Activated CD4-positive, alpha-beta memory T cell treated with anti-CD3 and anti-CD28 coated beads, Interleukin-2, amount 10 ng/mL, durations not matched to agents 7 days and 5 days (primary cell): ENCODE data around the gene LYSMD3. TPM values are rescaled to one million over a fixed set of nuclear protein-coding genes. Genes with fewer than 3 reads are reported as not detected.
"Not testable (repeated sequence)": the region's sequence is repeated elsewhere in the genome, so short reads cannot be mapped to it uniquely, and the experiment has no call there.

Experiments used
- CTCF ChIA-PET: fragments of 350-600 bp; sonication (Branson Sonifier 250); formaldehyde crosslinking; loops from one replicate; lab custom pipeline; 2021; ENCODE audit warnings: antibody characterized with exemption, inconsistent platforms; lab: Charles Lee
- POLR2A ChIA-PET: fragments of 350-600 bp; sonication (Branson Sonifier 250); formaldehyde crosslinking; loops from one replicate; lab custom pipeline; 2021; ENCODE audit warnings: antibody characterized with exemption; lab: Charles Lee
- DNase-seq: peaks from one replicate; pipeline ENCODE4 v3.0.0-alpha.2; 2020
- H3K27ac Mint-ChIP-seq: one replicate; pipeline ENCODE4 v1.8.0; 2021; ENCODE audit warnings: mild to moderate bottlenecking, mixed read lengths
- H3K27me3 Mint-ChIP-seq: one replicate; pipeline ENCODE4 v1.8.0; 2021; ENCODE audit warnings: mixed read lengths
- H3K36me3 Mint-ChIP-seq: one replicate; pipeline ENCODE4 v1.8.0; 2021; ENCODE audit warnings: low read depth, mixed read lengths
- H3K4me1 Mint-ChIP-seq: one replicate; pipeline ENCODE4 v1.8.0; 2021; ENCODE audit warnings: mixed read lengths
- H3K4me3 Mint-ChIP-seq: one replicate; pipeline ENCODE4 v1.8.0; 2021; ENCODE audit warnings: mild to moderate bottlenecking, mixed read lengths
- H3K9me3 Mint-ChIP-seq: one replicate; pipeline ENCODE4 v1.8.0; 2021; ENCODE audit warnings: mixed read lengths
- total RNA-seq, 2 experiments: library from RNA; stranded (reverse); gene quantifications; one replicate each; pipeline ENCODE4 v1.2.3, GENCODE V29; 2021

LYSMD3 gene
- total RNA-seq, result 10 to 100 TPM; 20.6 to 22.5 TPM

- H3K27me3 Mint-ChIP-seq, result peaks cover 22% of the 10 kb centered on the region
- H3K9me3 Mint-ChIP-seq, result no peaks in the 10 kb centered on the region
- H3K4me3 Mint-ChIP-seq, result peak within 1 kb of the TSS; percentile 87
- ChIA-PET CTCF (interaction anchor here (0.8 to 3.7 kb wide), 14 partner anchors 9 to 264 kb away, joined by 3 to 54 read pairs (median 4); partner anchors contain the start of genes CETN3, MBLAC2 and POLR3G), POLR2A (interaction anchor here (1.2 to 3.7 kb wide), 5 partner anchors 55 to 851 kb away, joined by 3 to 37 read pairs (median 7); partner anchors contain the start of genes CETN3, MBLAC2 and POLR3G)
- DNase-seq, result peak; percentile 98
- peaks cover 16% of the 10 kb centered on the region for H3K36me3 Mint-ChIP-seq
- peak within 1 kb of the TSS; percentile 87 for H3K27ac Mint-ChIP-seq
- H3K4me1 Mint-ChIP-seq, result peaks cover 27% of the 10 kb centered on the region
Observed at GRCh38 chr5:90529194-90529938, at the start of gene LYSMD3. LYSMD3 (minus strand) TSS chr5:90529584; CDS start chr5:90525289, 4,295 bp downstream.

- H3K4me1 Mint-ChIP-seq, H3K9me3 Mint-ChIP-seq, CTCF ChIA-PET, H3K4me3 Mint-ChIP-seq, H3K27me3 Mint-ChIP-seq, POLR2A ChIA-PET, H3K36me3 Mint-ChIP-seq, H3K27ac Mint-ChIP-seq, DNase-seq: not testable (repeated sequence)
Observed at GRCh38 chr5:90576566-90576965, 47.2 kb upstream of the LYSMD3 start.

GRCh38 chr5:90575712-90576111 lies 46.3 kb upstream of the LYSMD3 start:
- Mint-ChIP-seq H3K27me3 (peaks cover 8% of the 10 kb centered on the region), H3K27ac (no peak overlapping the region), H3K4me1 (no peaks in the 10 kb centered on the region), H3K36me3 (no peaks in the 10 kb centered on the region), H3K4me3 (no peak overlapping the region), H3K9me3 (no peaks in the 10 kb centered on the region)
- no peak for DNase-seq
- CTCF ChIA-PET, result no interaction called here
- POLR2A ChIA-PET, result no interaction called here

- Mint-ChIP-seq H3K36me3 (no peaks in the 10 kb centered on the region), H3K4me1 (no peaks in the 10 kb centered on the region), H3K27me3 (peaks cover 16% of the 10 kb centered on the region), H3K4me3 (no peak overlapping the region), H3K27ac (no peak overlapping the region), H3K9me3 (no peaks in the 10 kb centered on the region)
- ChIA-PET CTCF (no interaction called here), POLR2A (no interaction called here)
- no peak for DNase-seq
Observed at GRCh38 chr5:90571147-90571773, 41.9 kb upstream of the LYSMD3 start.

GRCh38 chr5:90570034-90570433 lies 40.6 kb upstream of the LYSMD3 start:
- ChIA-PET POLR2A (no interaction called here), CTCF (no interaction called here)
- H3K9me3 Mint-ChIP-seq, result no peaks in the 10 kb centered on the region
- no peaks in the 10 kb centered on the region for H3K4me1 Mint-ChIP-seq
- H3K4me3 Mint-ChIP-seq, result no peak overlapping the region
- H3K27ac Mint-ChIP-seq, result no peak overlapping the region
- DNase-seq, result no peak
- H3K36me3 Mint-ChIP-seq, result no peaks in the 10 kb centered on the region
- peaks cover 16% of the 10 kb centered on the region for H3K27me3 Mint-ChIP-seq

- CTCF ChIA-PET, result no interaction called here
- Mint-ChIP-seq H3K36me3 (no peaks in the 10 kb centered on the region), H3K4me1 (no peaks in the 10 kb centered on the region), H3K27ac (no peak overlapping the region), H3K27me3 (peaks cover 18% of the 10 kb centered on the region), H3K4me3 (no peak overlapping the region), H3K9me3 (no peaks in the 10 kb centered on the region)
- POLR2A ChIA-PET, result no interaction called here
- no peak for DNase-seq
Observed at GRCh38 chr5:90569084-90569483, 39.7 kb upstream of the LYSMD3 start.

- Mint-ChIP-seq H3K27me3 (peaks cover 26% of the 10 kb centered on the region), H3K4me3 (no peak overlapping the region), H3K36me3 (no peaks in the 10 kb centered on the region), H3K9me3 (no peaks in the 10 kb centered on the region), H3K27ac (no peak overlapping the region), H3K4me1 (no peaks in the 10 kb centered on the region)
- DNase-seq, result no peak
- CTCF ChIA-PET, result interaction anchor here (1.3 kb wide), 1 partner anchor 19 kb away, joined by 3 read pairs; no protein-coding TSS in a partner anchor
- POLR2A ChIA-PET, result no interaction called here
Observed at GRCh38 chr5:90565491-90565890, 36.1 kb upstream of the LYSMD3 start.

- H3K36me3 Mint-ChIP-seq, result no peaks in the 10 kb centered on the region
- POLR2A ChIA-PET, result no interaction called here
- H3K27me3 Mint-ChIP-seq, result peaks cover 38% of the 10 kb centered on the region
- H3K9me3 Mint-ChIP-seq, result no peaks in the 10 kb centered on the region
- no peak for DNase-seq
- H3K27ac Mint-ChIP-seq, result no peak overlapping the region
- peaks cover 3% of the 10 kb centered on the region for H3K4me1 Mint-ChIP-seq
- H3K4me3 Mint-ChIP-seq, result no peak overlapping the region
- CTCF ChIA-PET, result no interaction called here
Observed at GRCh38 chr5:90563108-90563507, 33.7 kb upstream of the LYSMD3 start.

GRCh38 chr5:90562341-90562740 lies 33.0 kb upstream of the LYSMD3 start:
- Mint-ChIP-seq H3K9me3 (no peaks in the 10 kb centered on the region), H3K27ac (no peak overlapping the region), H3K27me3 (peaks cover 42% of the 10 kb centered on the region), H3K4me1 (peaks cover 5% of the 10 kb centered on the region), H3K4me3 (no peak overlapping the region), H3K36me3 (no peaks in the 10 kb centered on the region)
- ChIA-PET CTCF (no interaction called here), POLR2A (no interaction called here)
- no peak for DNase-seq

- POLR2A ChIA-PET, result no interaction called here
- peaks cover 44% of the 10 kb centered on the region for H3K27me3 Mint-ChIP-seq
- H3K4me1 Mint-ChIP-seq, result peaks cover 5% of the 10 kb centered on the region
- no peak overlapping the region for H3K27ac Mint-ChIP-seq
- no peaks in the 10 kb centered on the region for H3K9me3 Mint-ChIP-seq
- no peak for DNase-seq
- H3K4me3 Mint-ChIP-seq, result no peak overlapping the region
- CTCF ChIA-PET, result no interaction called here
- no peaks in the 10 kb centered on the region for H3K36me3 Mint-ChIP-seq
Observed at GRCh38 chr5:90561766-90562165, 32.4 kb upstream of the LYSMD3 start.

- H3K27ac Mint-ChIP-seq, result no peak overlapping the region
- ChIA-PET POLR2A (no interaction called here), CTCF (no interaction called here)
- H3K4me1 Mint-ChIP-seq, result peaks cover 5% of the 10 kb centered on the region
- no peak for DNase-seq
- no peaks in the 10 kb centered on the region for H3K9me3 Mint-ChIP-seq
- peaks cover 54% of the 10 kb centered on the region for H3K27me3 Mint-ChIP-seq
- no peak overlapping the region for H3K4me3 Mint-ChIP-seq
- no peaks in the 10 kb centered on the region for H3K36me3 Mint-ChIP-seq
Observed at GRCh38 chr5:90560771-90561170, 31.4 kb upstream of the LYSMD3 start.

GRCh38 chr5:90558344-90559192 lies 29.2 kb upstream of the LYSMD3 start, which contains the start of gene ADGRV1:
ADGRV1 (plus strand) TSS chr5:90558797; CDS start chr5:90558896, 99 bp downstream.
- CTCF ChIA-PET, result no interaction called here
- peaks cover 5% of the 10 kb centered on the region for H3K4me1 Mint-ChIP-seq
- no peaks in the 10 kb centered on the region for H3K36me3 Mint-ChIP-seq
- no peak for DNase-seq
- H3K9me3 Mint-ChIP-seq, result no peaks in the 10 kb centered on the region
- H3K27ac Mint-ChIP-seq, result no peak within 1 kb of the TSS
- H3K27me3 Mint-ChIP-seq, result peaks cover 60% of the 10 kb centered on the region
- POLR2A ChIA-PET, result no interaction called here
- H3K4me3 Mint-ChIP-seq, result peak within 1 kb of the TSS; percentile 6

GRCh38 chr5:90557871-90558270 lies 28.5 kb upstream of the LYSMD3 start:
- DNase-seq, result no peak
- ChIA-PET POLR2A (no interaction called here), CTCF (no interaction called here)
- H3K4me3 Mint-ChIP-seq, result no peak overlapping the region
- no peaks in the 10 kb centered on the region for H3K9me3 Mint-ChIP-seq
- H3K27me3 Mint-ChIP-seq, result peaks cover 62% of the 10 kb centered on the region
- H3K36me3 Mint-ChIP-seq, result no peaks in the 10 kb centered on the region
- H3K27ac Mint-ChIP-seq, result no peak overlapping the region
- H3K4me1 Mint-ChIP-seq, result peaks cover 5% of the 10 kb centered on the region
